HTERT RPE-1 (cell line): ENCODE results near the gene OR6B2.

ENCODE experiments used
- in situ Hi-C: fragments of 300-500 bp; cut with MboI; formaldehyde crosslinking; loops from 4 replicates; pipeline ENCODE4 v1.14.3; 2020; ENCODE audit warnings: low sequenced_read_pairs

The OR6B2 gene

GRCh38 chr2:240042740-240043139 is 12.5 kb upstream of the OR6B2 start:
- in situ Hi-C loops = no loop called here

DNA sequence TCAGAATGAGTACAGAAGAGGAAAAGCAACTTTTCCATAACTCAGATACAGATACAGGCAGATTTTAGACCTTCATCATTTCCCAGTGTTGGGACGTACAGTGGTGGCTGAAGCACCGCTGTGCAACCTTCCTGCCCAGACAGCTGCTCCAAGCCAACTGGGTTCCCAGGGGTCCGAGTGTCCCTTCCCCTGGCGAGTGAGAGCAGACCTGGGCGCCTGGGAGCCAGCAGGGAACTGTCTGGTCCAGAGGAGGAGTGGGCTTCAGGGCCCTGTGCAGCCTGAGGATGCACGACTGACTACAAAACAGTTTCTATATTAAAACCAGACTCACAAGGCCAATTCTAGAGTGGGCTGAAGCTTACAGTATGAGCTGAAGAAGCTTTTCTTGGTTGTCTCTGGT is 11.1 kb upstream of the OR6B2 start:
- in situ Hi-C loops = no loop called here

- in situ Hi-C loops = no loop called here
Measured at GRCh38 chr2:240037358-240037757, 7.1 kb upstream of the OR6B2 start.

DNA sequence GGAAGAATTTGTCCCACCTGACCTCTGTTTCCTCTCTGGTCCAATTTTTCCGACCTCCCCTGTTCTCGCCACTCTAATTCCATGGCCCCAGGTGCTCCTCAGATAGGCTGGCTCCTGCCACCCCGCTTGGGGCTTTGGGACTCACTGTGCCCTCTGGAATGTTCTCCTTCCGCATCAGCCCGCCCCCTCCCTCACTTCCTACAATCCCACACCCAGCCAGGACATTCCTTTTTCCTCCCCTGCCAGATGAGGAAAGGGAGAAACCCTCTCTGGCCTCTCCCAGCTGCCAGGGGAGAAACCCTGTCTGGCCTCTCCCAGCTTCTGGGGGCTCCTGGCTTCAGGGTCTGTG is 3.1 kb upstream of the OR6B2 start:
- in situ Hi-C loops = no loop called here

- in situ Hi-C loops = no loop called here
Measured at GRCh38 chr2:240032406-240033329, 2.4 kb upstream of the OR6B2 start.

DNA sequence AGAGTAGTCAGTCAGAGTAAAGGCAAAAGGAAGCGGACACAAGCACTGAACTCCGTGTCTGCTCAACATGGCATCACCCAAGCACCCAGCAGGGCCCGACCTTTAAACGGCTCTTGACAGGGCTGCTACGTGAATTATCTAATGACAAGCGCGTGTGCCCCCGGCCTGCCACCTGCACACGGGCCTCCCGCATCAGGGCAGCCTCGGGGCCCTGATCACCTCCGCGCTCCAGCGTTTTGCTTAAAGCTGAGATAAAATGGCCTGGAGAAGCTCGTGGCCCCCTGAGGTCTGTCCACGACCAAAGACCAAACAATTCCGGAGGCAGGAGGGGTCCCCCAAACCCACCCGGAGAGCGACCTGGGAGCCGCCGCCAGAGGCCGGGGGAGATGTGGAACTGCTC is 5.5 kb downstream of the OR6B2 start:
- in situ Hi-C loops = no loop called here

DNA sequence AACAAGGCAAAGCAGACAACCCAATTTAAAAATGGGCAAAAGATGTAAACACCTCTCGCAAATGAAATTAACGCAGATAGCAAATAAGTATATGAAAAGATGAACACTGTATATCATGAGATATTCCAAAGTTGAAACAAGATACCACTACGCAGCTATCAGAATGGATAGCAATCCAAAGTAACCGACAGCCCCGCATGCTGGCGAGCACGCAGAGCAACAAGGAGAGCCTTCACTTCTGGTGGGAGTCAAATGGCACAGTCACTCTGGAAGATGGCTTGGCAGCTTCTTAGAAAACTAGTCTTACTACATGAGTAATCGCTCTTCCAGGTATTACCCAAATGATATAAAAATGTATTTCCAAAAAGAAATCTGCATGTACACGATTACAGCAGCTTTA is 6.4 kb downstream of the OR6B2 start:
- in situ Hi-C loops = no loop called here

- in situ Hi-C loops = no loop called here
Measured at GRCh38 chr2:240021488-240022104, 8.6 kb downstream of the OR6B2 start.

GRCh38 chr2:240018071-240018750 is 12.0 kb downstream of the OR6B2 start:
- in situ Hi-C loops = no loop called here

DNA sequence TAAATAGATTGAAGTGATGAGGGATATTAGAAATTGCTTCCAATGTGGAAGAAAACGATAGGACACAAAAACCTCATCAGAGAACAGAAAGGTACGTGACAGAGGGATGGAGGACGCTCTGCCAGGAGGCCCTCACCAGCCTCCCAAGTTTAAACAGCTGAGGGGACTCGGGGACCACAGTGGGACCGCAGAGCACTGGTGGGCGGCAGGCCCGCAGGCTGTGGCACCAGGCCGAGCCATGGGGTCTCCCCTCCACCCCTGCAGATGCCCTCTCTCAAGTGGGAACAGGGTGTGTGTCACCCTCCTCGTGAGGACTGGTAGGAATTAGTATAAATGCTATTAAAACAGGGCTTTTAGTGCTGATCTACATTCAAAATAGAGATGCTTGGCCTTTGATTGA is 15.9 kb downstream of the OR6B2 start:
- in situ Hi-C loops = no loop called here

GRCh38 chr2:240013343-240013742 is 16.9 kb downstream of the OR6B2 start:
- in situ Hi-C loops = no loop called here

DNA sequence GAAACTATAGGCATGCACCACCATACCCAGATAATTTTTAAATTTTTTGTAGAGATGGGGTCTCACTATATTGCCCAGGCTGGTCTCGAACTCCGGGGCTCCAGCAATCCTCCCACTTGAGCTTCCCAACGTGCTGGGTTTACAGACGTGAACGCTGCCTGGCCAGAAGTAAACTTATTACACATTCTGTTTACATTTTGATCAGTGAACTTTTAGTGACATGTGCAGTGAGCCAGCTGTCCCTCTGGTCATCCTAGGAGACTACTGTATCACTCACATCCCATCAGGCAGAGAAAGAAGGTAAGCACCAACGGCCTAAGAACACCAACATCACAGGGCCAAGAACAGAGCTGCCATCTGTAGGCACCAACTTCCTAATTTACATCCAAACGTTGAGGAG is 27.2 kb downstream of the OR6B2 start:
- in situ Hi-C loops = no loop called here

GRCh38 chr2:240000671-240001070 is 29.6 kb downstream of the OR6B2 start:
- in situ Hi-C loops = no loop called here

GRCh38 chr2:239997686-239998409 is 32.4 kb downstream of the OR6B2 start:
- in situ Hi-C loops = no loop called here

- in situ Hi-C loops = no loop called here
Measured at GRCh38 chr2:239994086-239994485, 36.1 kb downstream of the OR6B2 start.

- in situ Hi-C loops = no loop called here
Measured at GRCh38 chr2:239993291-239993690, 36.9 kb downstream of the OR6B2 start.

GRCh38 chr2:239991689-239992314 is 38.4 kb downstream of the OR6B2 start:
- in situ Hi-C loops = no loop called here

DNA sequence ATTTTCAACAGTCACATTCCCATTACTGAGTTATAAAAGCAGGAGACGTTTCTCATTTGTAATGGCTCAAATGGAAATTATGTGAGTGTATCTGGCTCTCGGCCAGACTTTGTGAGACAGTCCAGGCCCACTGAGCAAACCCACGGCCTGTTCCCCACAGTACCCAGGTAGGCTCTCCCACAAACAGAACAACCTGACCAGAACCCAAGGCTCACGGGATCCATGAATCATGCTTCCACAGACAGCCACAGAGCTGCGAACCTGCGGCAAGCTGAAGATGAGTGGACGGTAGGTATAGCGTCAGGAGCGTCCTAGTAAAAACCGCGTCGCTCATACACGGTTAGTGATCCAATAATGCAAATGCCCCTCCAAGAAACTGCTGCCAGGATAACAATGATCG is 39.3 kb downstream of the OR6B2 start:
- in situ Hi-C loops = no loop called here

DNA sequence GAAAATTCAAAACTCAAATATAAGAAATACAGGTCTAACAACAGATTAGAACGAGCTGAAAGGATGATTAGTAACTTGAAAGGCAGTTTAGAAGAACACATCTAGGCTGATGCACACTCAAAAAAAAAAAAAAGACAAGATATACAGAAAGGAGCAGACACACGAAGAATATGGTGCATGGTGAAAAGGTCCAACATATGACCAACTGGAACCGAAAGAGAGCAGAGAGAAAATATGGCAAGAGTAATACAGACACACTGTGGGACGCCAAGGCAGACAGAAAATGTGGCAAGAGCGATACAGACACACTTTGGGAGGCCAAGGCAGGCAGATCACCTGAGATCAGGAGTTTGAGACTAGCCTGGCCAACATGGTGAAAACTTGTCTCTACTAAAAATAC is 44.9 kb downstream of the OR6B2 start:
- in situ Hi-C loops = no loop called here

- in situ Hi-C loops = no loop called here
Measured at GRCh38 chr2:239984421-239985194, 45.6 kb downstream of the OR6B2 start.
